ENCODE data around the gene PRSS50. TPM values are rescaled to one million over a fixed set of nuclear protein-coding genes. Genes with fewer than 3 reads are reported as not detected.

PRSS50 gene
- total RNA-seq, 2 donors from 2014 or later: 1.2 to 4.4 TPM

DNA sequence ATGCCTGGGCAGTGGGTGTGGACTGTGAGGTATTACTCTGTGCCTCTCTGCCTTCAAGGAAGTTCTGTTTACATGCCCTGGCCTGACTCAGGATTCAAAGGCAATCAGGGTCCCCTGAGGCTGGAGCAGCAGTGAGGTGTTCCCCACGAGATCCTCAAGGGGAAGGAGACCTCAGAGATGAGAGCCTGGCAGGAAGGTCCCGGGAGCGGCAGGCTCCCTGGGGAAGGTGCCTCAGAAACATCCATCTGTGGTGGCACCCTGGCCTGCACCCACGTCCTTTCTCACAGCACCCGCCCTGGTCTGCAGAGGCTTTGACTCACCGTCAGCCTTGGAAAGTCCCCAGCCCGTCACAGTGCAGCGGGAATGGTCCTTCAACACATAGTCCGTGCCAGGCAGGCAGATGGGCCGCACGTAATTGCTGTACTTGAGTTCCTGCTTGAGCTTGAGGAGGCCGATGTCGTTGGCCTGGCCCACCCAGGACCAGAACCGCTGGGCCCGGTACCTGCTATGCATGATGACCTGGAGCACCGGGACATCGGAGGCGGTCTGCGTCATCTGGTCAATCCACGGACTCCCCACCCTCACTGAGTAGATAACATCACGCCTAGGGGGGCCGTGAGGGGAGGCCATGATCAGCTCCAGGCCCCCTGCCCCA lies 3.6 kb downstream of the PRSS50 start:
- TF ChIP-seq, protein P1, sequence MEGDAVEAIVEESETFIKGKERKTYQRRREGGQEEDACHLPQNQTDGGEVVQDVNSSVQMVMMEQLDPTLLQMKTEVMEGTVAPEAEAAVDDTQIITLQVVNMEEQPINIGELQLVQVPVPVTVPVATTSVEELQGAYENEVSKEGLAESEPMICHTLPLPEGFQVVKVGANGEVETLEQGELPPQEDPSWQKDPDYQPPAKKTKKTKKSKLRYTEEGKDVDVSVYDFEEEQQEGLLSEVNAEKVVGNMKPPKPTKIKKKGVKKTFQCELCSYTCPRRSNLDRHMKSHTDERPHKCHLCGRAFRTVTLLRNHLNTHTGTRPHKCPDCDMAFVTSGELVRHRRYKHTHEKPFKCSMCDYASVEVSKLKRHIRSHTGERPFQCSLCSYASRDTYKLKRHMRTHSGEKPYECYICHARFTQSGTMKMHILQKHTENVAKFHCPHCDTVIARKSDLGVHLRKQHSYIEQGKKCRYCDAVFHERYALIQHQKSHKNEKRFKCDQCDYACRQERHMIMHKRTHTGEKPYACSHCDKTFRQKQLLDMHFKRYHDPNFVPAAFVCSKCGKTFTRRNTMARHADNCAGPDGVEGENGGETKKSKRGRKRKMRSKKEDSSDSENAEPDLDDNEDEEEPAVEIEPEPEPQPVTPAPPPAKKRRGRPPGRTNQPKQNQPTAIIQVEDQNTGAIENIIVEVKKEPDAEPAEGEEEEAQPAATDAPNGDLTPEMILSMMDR (conservative IDR thresholded peaks at IDR 0.05): no peak
- WGBS, 2 experiments (ENCODE audit: insufficient coverage in 1 of 2, insufficient read length in 1 of 2): 90 to 92% methylated on average over 9 to 22 of the region's 22 CpGs
- Mint-ChIP-seq H3K4me3 (no peak overlapping the region), H3K36me3 (ENCODE audit: low read depth) (no peaks in the 10 kb centered on the region), H3K4me1 (no peaks in the 10 kb centered on the region), H3K9me3 (no peaks in the 10 kb centered on the region), H3K27me3 (ENCODE audit: insufficient read depth) (peaks cover 4% of the 10 kb centered on the region), H3K27ac (no peak overlapping the region)
- Histone ChIP-seq H3K27ac (ENCODE audit: low read depth, low read length) (no peak overlapping the region), H3K9ac (ENCODE audit: extremely low read depth, low read length, poor library complexity, severe bottlenecking) (no peak overlapping the region), H3K36me3 (ENCODE audit: control insufficient read depth, insufficient read depth, low read length) (no peaks in the 10 kb centered on the region), H3K4me1 (ENCODE audit: control insufficient read depth, insufficient read depth, low read length) (no peaks in the 10 kb centered on the region), H3K4me3 (ENCODE audit: low read length) (no peak overlapping the region), H3K27me3 (ENCODE audit: control insufficient read depth, insufficient read depth, low read length, poor library complexity, severe bottlenecking) (no peaks in the 10 kb centered on the region), H3K9me3 (ENCODE audit: control insufficient read depth, low read length) (no peaks in the 10 kb centered on the region)
- peak; percentile 28 for DNase-seq

DNA sequence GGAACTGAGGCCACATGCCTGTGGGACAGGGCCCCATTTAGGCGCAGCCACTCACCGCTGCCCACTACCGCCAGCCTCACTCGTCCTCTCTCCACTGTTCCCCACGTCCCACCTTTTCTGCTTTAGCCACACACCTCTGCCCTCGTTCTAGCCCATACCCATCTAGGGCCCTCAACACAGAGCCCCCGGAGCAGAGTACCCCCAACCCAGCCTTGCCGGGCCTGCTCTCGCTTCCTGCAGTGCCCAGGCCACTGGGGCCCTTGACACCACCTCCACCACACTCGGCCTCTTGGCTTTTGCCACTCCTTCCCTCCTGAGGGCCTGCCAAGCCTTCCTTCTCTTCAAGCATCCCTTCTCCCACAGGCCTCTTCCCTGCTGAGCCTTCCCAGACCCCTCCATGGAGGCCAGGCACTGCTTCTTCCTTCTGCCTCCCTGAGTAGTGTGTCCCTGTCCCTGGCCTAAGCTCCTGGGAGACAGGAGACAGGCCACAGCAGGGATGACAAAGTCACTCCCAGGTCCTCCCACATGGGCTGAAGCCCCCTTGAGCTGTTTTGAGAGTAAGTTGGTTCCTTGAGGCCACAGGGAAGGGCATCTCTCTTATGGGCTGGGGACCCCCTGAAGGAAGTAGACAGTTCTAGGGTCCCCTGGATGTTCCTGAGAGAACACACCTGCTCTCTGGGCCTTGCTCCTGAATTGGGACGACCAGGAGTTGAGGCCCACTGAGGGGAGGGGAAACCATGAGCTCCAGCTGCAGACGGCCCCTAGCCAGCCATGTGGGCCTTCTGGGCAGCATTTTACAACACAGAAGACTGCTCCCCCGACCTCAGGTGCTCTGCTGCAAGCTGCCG lies 4.4 kb downstream of the PRSS50 start:
- Mint-ChIP-seq H3K27me3 (ENCODE audit: insufficient read depth) (peaks cover 4% of the 10 kb centered on the region), H3K4me3 (no peak overlapping the region), H3K36me3 (ENCODE audit: low read depth) (no peaks in the 10 kb centered on the region), H3K9me3 (no peaks in the 10 kb centered on the region), H3K27ac (no peak overlapping the region), H3K4me1 (no peaks in the 10 kb centered on the region)
- no peaks in the 10 kb centered on the region for H3K36me3 ChIP-seq (ENCODE audit: control insufficient read depth, insufficient read depth, low read length)
- no peak overlapping the region for H3K9ac ChIP-seq (ENCODE audit: extremely low read depth, low read length, poor library complexity, severe bottlenecking)
- no peak overlapping the region for H3K27ac ChIP-seq (ENCODE audit: low read depth, low read length)
- no peaks in the 10 kb centered on the region for H3K27me3 ChIP-seq (ENCODE audit: control insufficient read depth, insufficient read depth, low read length, poor library complexity, severe bottlenecking)
- TF ChIP-seq, protein P1 (conservative IDR thresholded peaks at IDR 0.05): no peak
- WGBS, 2 experiments (ENCODE audit: insufficient coverage in 1 of 2, insufficient read length in 1 of 2): 89 to 93% methylated on average over 10 to 14 of the region's 14 CpGs
- H3K9me3 ChIP-seq (ENCODE audit: control insufficient read depth, low read length): no peaks in the 10 kb centered on the region
- peak; percentile 39 for DNase-seq
- H3K4me3 ChIP-seq (ENCODE audit: low read length): no peak overlapping the region
- H3K4me1 ChIP-seq (ENCODE audit: control insufficient read depth, insufficient read depth, low read length): no peaks in the 10 kb centered on the region

DNA sequence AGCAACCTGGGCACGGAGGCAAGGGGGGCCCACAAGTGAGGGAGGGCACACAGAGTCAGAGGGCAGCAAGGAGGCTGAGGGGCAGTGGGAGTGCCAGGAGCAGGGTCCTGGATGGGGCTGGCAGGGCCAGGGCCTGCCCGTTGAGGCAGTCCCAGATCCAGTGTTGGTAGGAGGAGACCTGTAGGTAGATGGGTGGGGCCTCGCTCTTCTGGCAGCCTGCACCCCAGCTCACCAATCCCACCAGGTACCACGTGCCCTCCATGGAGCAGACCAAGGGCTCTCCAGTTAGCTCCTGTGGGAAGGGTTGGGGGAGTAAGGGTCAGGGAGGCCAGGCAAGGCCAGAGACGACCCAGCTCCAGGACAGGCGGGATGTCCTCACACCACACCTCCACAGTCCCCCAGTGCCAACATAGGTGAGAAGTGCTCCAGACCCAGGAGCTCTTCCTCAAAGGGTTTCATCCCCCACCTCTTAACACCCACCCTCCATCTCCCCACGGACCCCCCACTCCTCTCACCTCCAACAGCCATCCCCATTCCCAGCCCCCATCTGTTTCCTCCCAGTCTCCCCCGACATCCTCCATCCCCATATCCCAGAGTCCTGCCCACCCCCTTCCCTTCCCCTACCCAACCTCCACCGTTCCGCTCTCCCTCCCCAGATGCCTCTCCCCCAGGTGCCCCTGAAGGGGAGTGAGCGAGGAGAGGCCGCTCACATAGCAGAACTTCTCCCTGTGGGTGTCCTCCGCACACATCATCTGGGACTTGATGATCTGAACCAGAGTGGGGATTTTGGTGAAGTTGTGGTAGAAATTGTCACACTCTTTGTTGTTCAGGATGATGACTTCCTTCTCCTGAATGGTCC lies 5.2 kb downstream of the PRSS50 start:
- H3K4me1 ChIP-seq (ENCODE audit: control insufficient read depth, insufficient read depth, low read length): no peaks in the 10 kb centered on the region
- Mint-ChIP-seq H3K9me3 (no peaks in the 10 kb centered on the region), H3K27ac (no peak overlapping the region), H3K4me3 (no peak overlapping the region), H3K4me1 (no peaks in the 10 kb centered on the region), H3K27me3 (ENCODE audit: insufficient read depth) (peaks cover 4% of the 10 kb centered on the region), H3K36me3 (ENCODE audit: low read depth) (no peaks in the 10 kb centered on the region)
- TF ChIP-seq, protein P1 (conservative IDR thresholded peaks at IDR 0.05): no peak
- H3K27me3 ChIP-seq (ENCODE audit: control insufficient read depth, insufficient read depth, low read length, poor library complexity, severe bottlenecking): no peaks in the 10 kb centered on the region
- no peak overlapping the region for H3K9ac ChIP-seq (ENCODE audit: extremely low read depth, low read length, poor library complexity, severe bottlenecking)
- H3K36me3 ChIP-seq (ENCODE audit: control insufficient read depth, insufficient read depth, low read length): no peaks in the 10 kb centered on the region
- DNase-seq: peak; percentile 28
- no peaks in the 10 kb centered on the region for H3K9me3 ChIP-seq (ENCODE audit: control insufficient read depth, low read length)
- WGBS, 2 experiments (ENCODE audit: insufficient coverage in 1 of 2, insufficient read length in 1 of 2): 86 to 89% methylated on average over 4 to 13 of the region's 13 CpGs
- H3K4me3 ChIP-seq (ENCODE audit: low read length): no peak overlapping the region
- no peak overlapping the region for H3K27ac ChIP-seq (ENCODE audit: low read depth, low read length)

Measured in endodermal cell (in vitro differentiated cells).